Muscle of back (tissue), 11 donors: ENCODE data around the gene ARHGEF10L. TPM values are rescaled to one million over a fixed set of nuclear protein-coding genes. Genes with fewer than 3 reads are reported as not detected.

Experiments
- DNase-seq, 3 donors: peaks; one replicate each; pipeline versions ENCODE4 v3.0.0 to v3.0.0-alpha.2; 2013
- polyA plus RNA-seq, 10 donors: library from polyadenylated mRNA; unstranded; fragments of 120-200 nt; gene quantifications; one replicate each; pipeline ENCODE4 v1.2.1, GENCODE V29; 2013; ENCODE audit not compliant: insufficient read length in 10 of 10

ARHGEF10L gene
- polyA plus RNA-seq, 10 donors, result 16.6 to 22.8 (median 19.6) TPM

GRCh38 chr1:17568014-17568900 is 28.8 kb downstream of the ARHGEF10L start:
- no peak for DNase-seq

DNA sequence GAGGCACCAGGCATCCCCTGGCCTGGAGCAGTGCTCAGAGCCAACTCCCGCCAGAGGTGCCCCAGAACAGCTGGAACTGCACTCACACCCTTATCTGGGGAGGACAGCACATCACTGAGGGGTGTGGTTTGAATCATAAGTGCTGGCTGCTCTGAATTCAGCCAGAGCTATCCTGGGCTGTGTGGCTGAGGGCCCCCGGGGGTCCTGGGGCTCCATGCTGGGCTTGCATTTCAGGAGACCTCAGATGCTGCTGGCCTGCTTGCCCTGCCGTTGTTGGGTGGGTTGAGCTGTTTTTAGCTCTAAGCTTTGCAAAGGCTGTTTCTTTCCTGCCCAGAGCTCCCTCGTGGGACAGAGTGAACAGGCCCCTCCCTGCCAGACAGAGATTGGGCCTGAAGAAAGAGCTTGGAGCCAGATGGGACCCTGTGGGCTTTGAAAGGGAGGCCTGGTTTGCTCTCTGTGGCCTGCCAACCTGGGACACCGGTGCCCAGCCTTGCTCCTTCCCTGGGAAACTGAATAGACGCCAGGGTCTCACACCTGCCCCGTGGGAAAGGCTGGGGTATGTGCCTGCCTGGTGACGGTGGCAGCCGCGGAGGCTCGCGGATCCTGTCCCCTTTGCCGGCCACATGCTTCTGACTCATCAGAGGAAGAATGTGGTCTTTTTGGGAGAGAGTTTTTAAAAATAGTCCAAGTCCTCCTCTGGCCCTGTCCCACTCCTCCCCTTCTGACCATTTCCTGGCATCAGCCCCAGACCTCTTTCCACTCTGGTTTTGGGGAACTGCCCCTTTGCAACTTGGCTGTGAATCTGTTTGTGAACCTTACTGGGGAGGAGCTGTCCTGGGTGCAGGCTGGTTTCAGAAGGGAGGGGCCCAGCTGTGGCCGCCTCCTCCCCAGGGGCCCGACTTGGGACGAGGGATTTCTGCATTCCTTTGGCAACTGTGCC is 30.0 kb downstream of the ARHGEF10L start:
- DNase-seq, result peak; percentile 79 to 91 (median 82)

DNA sequence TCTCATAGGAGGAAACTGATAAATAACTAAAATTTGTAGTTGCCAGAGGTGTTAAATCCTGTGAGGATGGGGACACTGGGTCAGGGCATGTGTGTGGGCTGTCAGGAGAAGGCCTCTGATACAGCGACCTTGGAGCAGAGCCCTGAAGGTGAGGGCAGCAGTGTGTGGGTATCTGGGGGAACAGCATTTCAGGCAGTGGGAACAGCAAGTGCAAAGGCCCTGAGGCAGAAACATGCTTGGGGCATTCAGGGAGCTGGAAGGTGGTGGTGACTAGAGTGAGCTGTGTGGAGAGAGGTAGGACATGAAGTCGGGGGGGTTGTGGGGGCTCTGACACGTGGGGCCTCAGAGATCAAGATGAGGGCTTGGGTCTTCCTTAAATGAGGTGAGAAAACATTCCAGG is 30.7 kb downstream of the ARHGEF10L start:
- no peak for DNase-seq

- DNase-seq, result no peak
Measured at GRCh38 chr1:17572264-17572985, 32.9 kb downstream of the ARHGEF10L start.

DNA sequence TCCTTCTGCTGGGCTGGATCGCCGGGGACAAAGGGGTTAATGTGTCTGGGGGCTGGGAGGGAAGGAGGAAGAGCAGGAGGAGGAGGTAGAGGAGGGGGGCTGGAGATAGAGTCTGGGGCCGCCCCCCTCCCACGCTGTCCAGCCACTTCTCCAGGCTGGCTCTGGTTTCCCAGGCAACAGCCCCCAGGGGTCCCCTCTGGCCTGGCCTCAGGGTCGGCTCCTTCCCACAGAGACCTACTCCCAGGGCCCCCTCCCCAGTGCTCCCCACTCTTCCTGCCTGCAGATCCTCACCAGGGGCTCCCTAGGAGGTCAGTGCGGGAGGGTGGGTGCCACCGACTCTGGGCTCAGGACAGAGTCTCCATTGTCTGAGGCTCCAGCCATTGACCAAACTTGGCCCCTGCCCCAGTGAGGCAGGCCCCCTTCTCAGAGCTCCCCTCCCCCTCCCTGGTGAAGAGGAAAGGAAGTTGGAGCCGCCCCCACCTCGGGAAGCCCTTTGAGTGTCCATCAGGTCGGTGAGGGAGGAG is 34.1 kb downstream of the ARHGEF10L start:
- DNase-seq, result peak in 2 of 3 donors; percentile 22 to 60

GRCh38 chr1:17574516-17574915 is 35.0 kb downstream of the ARHGEF10L start:
- DNase-seq, result peak in 1 of 3 donors; percentile 35

- DNase-seq, result peak in 1 of 3 donors; percentile 36
Measured at GRCh38 chr1:17575797-17576518, 36.5 kb downstream of the ARHGEF10L start.

GRCh38 chr1:17576519-17576853 is 37.0 kb downstream of the ARHGEF10L start:
- no peak for DNase-seq

- no peak for DNase-seq
Measured at GRCh38 chr1:17577907-17578297, 38.4 kb downstream of the ARHGEF10L start.

GRCh38 chr1:17579951-17580939 is 40.7 kb downstream of the ARHGEF10L start:
- no peak for DNase-seq

DNA sequence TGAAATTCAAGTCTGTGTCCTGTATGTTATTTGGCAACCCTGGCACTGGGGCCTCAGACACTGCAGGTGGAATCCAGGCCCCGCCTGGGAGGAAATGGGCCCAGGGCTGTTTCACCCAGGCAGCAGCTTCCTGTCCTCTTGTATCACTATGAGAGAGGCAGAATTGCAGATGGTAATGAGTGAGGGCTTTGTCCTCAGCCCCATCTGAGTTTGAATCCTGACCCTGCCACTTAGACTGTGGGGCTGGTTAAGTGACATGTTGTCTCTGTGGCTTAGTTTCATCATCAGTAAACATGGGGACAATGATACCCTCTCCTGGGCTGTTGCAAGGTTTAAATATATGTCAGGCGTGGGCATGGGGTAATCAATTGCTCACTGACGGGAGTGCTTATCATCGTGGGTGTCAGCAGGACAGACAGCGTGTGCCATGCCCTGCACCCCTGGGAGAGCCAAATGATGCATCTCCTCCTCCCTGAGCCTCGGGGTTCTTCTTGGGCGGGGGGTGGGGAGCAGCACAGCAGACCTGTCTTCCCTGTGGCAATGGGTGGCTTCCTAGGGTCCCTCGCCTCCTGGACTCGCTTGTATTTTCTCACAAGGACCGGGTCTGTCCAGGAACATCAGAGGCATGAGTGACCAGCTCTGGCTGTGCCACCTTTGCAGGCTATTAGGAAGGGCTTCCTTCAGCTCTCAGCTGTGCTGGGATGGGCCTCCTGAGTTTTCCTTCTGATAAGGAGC is 42.1 kb downstream of the ARHGEF10L start:
- DNase-seq, result no peak

- no peak for DNase-seq
Measured at GRCh38 chr1:17582124-17582774, 42.8 kb downstream of the ARHGEF10L start.

DNA sequence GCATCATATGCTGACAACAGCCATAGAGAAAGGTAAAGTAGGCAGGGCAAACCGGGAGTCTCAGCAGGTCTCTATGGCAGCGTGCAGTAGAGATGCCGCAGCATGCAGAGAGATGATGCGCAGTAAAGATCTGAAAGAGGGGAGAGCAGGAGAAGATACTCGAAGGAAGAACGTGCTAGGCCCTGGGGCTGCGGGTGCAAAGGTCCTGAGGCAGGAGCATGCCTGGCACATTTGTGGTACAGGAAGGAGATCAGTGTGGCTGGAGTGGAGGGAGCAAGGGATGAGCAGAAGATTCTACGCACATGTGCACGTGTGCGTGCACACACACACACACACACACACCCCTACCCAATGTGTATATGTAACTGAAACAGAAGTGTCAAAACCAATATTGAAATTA is 45.0 kb downstream of the ARHGEF10L start:
- no peak for DNase-seq

GRCh38 chr1:17585266-17585987 is 45.9 kb downstream of the ARHGEF10L start:
- no peak for DNase-seq

DNA sequence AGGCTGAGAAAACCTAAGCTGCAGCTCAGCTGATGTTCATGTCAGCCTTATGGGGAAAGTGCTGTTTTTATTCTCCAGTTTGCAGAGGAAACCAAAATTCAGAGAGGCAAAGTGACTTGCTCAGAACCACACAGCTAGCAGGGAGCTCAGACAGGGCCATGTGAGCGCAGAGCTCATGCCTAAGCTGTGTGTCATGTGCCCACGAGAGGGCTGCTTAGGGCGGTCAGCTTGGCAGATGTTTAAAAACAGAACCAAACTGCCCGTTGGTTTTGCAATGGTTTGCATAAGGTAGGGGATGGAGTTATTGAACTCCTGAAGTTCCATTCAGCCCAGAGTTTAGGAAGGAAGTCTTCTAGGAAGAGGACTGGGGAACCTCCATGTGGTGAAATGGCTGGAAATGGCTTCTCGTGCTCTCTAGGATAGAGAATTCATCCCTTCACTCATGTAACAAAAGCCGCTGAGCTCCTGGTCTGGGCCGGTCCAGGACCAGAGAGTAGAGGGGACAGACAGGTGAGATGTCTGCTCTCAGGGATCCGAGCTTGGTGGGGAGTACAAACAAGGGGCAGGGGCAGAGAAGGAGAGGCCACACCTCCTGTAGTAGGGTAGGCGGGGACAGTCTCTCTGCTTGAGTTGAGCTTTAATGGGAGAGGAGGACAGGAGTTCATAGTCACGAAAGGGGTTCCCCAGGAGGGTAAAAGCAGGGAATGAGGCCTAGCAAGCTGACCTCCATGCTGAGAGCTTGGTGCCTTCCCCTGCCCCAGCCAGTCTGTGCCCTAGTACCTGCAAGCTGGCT is 46.9 kb downstream of the ARHGEF10L start:
- DNase-seq, result no peak

- peak; percentile 67 to 83 (median 69) for DNase-seq
Measured at GRCh38 chr1:17587693-17588047, 48.2 kb downstream of the ARHGEF10L start.
